Activated CD8-positive, alpha-beta memory T cell treated with anti-CD3 and anti-CD28 coated beads, Interleukin-2, amount 50 U/mL, for 1 hour (primary cell): Measurements from ENCODE around the gene PIBF1.
"Not testable (repeated sequence)": the region's sequence is repeated elsewhere in the genome, so short reads cannot be mapped to it uniquely, and the experiment has no call there.

Source experiments
- DNase-seq: peaks from one replicate; pipeline ENCODE4 v3.0.0-alpha.2; 2020; ENCODE audit errors: extremely low read depth

The PIBF1 gene

GRCh38 chr13:72820156-72820897, 38.4 kb downstream of the PIBF1 start:
- no peak for DNase-seq

DNA sequence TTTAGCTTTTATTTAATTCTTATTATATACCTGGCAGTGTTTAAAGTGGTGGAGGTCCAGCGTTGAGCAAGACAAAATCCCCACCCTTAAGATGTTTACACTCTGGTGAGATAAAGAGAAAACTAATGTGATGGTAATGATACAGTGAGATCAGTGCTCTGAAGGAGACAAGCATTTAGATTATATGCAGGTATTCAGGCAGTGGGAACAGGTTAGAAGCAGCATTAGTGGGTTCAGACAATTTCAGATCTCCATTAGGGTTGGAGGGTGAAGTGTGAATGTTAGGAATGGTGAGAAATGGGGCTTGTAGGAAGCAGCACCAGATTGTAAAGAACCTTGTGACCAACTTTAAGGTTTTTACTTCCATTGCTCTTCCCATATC, 39.0 kb downstream of the PIBF1 start:
- DNase-seq: no peak

- no peak for DNase-seq
These were observed 41.1 kb downstream of the PIBF1 start for GRCh38 chr13:72823081-72823480.

DNA sequence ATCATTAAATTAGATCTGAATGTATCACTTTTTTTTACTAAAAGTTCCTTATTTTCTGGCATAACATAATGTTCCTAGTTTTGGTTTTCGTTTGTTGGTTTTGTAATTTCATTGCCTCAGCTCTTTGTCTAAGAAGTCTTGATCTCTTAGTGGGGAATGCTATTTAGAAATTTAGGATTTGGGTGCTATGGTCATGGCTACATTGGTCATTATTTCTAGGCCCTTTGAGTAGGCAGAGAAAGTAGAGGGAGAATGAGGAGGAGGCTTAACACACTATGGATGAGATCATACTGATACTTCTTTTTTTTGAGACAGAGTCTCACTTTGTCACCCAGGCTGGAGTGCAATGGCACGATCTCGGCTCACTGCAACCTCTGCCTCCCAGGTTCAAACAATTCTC, 41.8 kb downstream of the PIBF1 start:
- no peak for DNase-seq

- DNase-seq: no peak
These were observed 52.7 kb downstream of the PIBF1 start for GRCh38 chr13:72834601-72835000.

DNA sequence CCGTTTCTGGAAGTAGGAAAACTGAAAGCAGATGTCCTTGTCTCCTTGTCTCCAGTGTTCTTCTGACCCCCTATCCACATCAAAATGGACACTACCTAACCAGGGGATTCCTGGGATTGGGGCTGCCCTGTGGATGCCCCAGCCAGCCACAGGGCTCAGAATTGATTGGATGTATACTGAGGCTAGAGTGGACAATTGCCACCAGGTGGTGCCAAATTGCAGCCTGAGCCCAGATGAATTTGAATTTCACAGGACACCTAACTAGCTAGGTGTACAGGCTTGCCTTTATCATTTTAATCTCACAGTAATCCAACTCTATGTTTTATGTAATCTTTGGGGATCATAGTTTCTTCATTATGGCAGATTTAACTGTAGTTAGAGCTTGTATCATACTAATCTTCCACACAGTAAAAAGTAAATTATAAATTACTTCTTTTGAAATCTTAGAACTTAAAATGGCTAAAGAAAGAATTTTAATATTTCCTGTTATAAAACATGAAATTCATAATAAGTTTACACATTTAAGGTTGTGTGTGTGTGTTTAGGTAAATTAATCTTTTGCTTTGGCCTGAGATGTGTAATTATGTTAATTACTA, 58.0 kb downstream of the PIBF1 start:
- DNase-seq: no peak

DNA sequence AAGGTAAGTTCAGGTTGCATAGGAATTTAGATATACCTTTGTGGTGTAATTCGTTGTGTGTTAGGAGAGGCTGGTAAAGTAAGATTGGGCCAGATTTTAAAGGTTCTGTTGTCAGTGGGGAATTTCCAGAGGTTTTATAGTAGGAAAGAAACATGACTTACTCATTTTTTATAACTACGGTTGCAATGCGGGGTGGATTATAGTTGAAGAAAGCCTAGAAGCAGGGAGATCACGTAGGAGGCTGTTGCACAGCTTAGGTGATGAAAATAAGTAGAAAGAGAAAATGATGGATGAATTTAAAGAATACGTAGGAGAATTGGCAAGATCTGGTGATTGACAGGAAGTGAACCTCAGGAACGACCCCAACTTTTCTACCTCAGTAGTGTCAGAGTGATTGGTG, 61.1 kb downstream of the PIBF1 start:
- DNase-seq: no peak

DNA sequence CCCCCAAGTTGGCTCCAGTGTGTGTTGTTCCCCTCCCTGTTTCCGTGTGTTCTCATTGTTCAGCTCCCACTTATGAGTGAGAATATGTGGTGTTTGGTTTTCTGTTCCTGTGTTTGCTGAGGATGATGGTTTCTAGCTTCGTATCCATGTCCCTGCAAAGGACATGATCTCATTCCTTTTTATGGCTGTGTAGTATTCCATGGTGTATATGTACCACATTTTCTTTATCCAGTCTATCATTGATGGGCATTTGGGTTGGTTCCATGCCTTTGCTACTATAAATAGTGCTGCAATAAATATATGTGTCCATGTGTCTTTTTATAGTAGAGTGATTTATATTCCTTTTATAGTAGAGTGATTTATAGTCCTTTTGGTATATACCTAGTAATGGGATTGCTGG, 63.2 kb downstream of the PIBF1 start:
- DNase-seq: not testable (repeated sequence)

DNA sequence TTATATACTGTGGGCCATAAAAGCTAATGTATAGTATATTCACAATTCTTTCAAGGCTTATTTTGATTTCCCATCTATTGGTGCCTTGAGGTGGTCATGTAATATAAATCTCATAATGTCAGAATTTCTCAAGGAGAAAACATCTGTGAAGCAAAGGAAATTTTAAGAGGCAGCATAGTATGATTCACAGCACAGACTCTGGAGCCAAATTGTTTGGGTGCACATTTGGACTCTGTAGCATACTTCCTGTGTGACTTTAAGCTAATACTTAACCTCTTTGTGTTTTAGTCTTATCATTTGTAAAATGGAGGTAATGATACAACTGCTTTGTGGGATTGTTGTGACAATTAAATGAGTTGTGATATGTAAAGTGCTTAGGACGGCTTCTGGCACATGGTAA, 67.6 kb downstream of the PIBF1 start:
- no peak for DNase-seq

- DNase-seq: no peak
These were observed 69.2 kb downstream of the PIBF1 start for GRCh38 chr13:72850959-72851677.

DNA sequence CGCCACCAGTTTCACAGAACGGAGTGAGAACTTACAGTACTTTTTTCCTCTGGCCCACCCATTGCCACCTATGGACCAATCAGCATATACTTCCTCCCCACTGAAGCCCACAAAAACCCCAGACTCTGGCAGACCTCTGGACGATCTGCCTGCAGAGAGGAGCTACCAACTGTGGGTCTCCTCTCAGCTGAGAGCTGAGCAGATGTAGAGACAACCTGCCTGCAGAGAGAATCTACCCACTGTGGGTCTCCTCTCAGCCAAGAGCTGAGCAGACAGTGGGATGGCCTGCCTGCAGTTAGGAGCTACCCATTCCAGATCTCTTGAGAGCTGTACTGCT, 69.7 kb downstream of the PIBF1 start:
- DNase-seq: no peak

DNA sequence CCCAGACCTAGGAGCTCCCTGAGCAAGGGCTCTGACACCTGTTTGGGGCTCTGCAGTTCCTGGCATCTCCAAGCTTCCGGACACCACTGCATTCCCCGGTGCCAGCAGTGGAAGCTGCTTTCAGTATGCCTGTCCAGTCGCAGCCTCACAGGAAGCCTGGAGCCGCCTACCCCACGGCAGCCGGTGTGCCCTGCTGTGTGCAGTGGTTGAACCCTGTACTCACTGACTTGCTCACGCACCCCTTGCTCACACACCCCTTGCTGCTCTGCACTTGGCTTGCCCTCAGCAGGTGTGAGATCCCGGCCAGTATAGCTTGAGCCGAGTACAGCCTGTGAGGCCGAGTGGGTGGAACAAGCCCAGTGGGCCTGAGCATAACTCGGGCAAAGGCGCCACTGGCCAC, 70.3 kb downstream of the PIBF1 start:
- DNase-seq: no peak

GRCh38 chr13:72853000-72853399, 71.1 kb downstream of the PIBF1 start:
- DNase-seq: no peak

GRCh38 chr13:72864142-72865011, 82.4 kb downstream of the PIBF1 start:
- no peak for DNase-seq

DNA sequence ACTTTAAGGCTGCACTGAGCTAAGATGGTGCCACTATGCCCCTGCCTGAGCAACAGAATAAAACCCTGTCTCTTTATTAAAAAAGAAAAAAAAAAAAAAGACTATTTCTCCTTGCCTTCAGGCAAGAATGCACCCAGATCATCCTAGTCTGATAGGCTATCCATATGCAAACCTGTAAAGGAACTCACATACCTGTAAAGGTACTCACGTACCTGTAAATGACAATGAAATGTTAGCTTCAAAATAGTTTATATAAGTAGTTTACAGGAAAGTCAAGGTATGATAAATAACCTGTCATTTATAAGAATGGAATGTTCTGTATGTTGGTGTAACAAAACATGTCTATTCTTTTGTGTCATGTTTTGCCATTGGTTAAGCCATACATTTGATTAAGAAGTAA, 86.3 kb downstream of the PIBF1 start:
- no peak for DNase-seq

GRCh38 chr13:72875233-72875632, 93.3 kb downstream of the PIBF1 start:
- DNase-seq: no peak

- DNase-seq: no peak
These were observed 102.2 kb downstream of the PIBF1 start for GRCh38 chr13:72884101-72884500.

DNA sequence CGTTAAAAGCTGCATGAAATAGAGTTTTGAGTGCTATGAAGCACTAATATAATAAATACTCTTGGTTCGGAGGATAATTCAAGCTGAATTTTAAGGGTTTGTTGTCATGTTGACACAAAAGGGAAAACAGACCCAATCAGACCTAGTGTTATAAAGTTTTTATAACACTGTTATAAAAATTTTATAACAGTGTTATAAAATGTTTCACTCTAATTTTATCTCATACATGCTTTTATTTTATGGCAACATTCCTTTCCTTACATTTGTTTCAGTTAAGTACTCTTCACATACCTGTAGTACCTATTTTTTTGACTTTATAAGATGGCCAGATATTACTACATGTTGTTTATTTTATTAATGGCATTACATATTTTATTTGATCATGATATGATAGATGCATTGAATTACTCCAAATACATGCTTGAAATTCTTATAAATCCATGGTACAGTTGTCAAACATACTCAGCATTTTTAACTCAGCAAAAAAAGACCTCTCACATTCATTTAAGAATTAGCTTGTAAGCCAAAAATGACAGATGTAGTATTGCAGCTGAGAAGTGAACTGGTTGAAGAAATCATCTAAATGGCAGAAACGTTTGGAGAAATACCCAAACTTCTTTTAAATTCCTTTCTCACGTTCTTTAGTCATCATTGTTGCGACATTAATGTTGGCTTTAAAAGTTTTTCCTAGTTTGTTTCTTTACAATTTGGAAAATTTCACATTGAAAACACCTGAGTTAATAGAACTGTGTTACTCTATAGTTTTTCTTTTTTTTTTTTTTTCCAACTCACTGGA, 104.5 kb downstream of the PIBF1 start:
- DNase-seq: no peak

- DNase-seq: no peak
These were observed 107.6 kb downstream of the PIBF1 start for GRCh38 chr13:72889495-72889894.

GRCh38 chr13:72890546-72890945, 108.6 kb downstream of the PIBF1 start:
- no peak for DNase-seq

DNA sequence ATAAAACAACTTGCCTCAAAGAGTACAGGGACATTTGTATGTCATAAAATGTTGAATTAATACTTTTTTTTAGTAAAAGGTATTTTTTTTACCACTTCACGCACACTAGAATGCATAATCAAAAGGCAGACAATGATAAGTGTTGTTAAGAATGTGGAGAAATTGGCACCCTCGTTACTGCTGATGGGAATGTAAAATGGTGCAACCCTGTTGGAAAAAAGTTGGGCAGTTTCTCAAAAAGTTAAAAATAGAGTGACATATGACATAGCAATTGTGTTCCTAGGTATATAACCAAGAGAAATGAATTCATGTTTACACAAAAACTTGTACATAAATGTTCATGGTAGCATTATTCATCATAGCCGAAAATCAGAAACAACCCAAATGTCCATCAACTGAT, 109.5 kb downstream of the PIBF1 start:
- no peak for DNase-seq

DNA sequence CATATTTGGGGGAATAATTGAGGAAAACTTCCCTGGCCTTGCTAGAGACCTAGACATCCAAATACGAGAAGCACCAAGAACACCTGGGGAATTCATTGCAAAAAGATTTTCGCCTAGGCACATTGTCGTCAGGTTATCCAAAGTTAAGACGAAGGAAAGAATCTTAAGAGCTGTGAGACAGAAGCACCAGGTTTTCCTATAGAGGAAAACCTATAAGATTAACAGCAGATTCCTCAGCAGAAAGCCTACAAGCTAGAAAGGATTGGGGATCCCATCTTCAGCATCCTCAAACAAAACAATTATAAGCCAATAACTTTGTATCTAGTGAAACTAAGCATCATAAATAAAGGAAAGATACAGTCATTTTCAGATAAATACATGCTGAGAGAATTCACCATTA, 114.9 kb downstream of the PIBF1 start:
- no peak for DNase-seq
